Osteoblast (primary cell): ENCODE measurements around the gene NFE2L2. TPM values are rescaled to one million over a fixed set of nuclear protein-coding genes. Genes with fewer than 3 reads are reported as not detected.
A peak's percentile ranks its signal among the peaks of the same experiment; 100 is the strongest.

ENCODE experiments used
- DNase-seq: peaks from one replicate; pipeline ENCODE4 v3.0.0; 2011; ENCODE audit warnings: low spot score, mixed read lengths; ENCODE audit not compliant: insufficient read length; ENCODE audit errors: missing footprints
- H2AFZ ChIP-seq: 2 replicates; pipeline ENCODE4 v1.6.0; 2011; ENCODE audit warnings: mild to moderate bottlenecking, low read length
- H3K27ac ChIP-seq: 2 replicates; pipeline ENCODE4 v1.5.1; 2011; ENCODE audit warnings: mild to moderate bottlenecking, low read depth, low read length, moderate library complexity
- H3K27me3 ChIP-seq: 2 replicates; pipeline ENCODE4 v1.6.0; 2012; ENCODE audit warnings: mild to moderate bottlenecking, control low read depth, inconsistent platforms, low read length, moderate library complexity; ENCODE audit not compliant: insufficient read depth
- H3K36me3 ChIP-seq: 2 replicates; pipeline ENCODE4 v1.5.1; 2011; ENCODE audit warnings: mild to moderate bottlenecking, low read length, control low read depth, moderate library complexity; ENCODE audit not compliant: insufficient read depth
- H3K4me1 ChIP-seq: 2 replicates; pipeline ENCODE4 v1.5.1; 2011; ENCODE audit warnings: mild to moderate bottlenecking, low read length, control low read depth, moderate library complexity; ENCODE audit not compliant: insufficient read depth
- H3K4me2 ChIP-seq: 2 replicates; pipeline ENCODE4 v1.6.0; 2011; ENCODE audit warnings: mild to moderate bottlenecking, low read length; ENCODE audit not compliant: insufficient read depth
- H3K4me3 ChIP-seq: fragments of 200-600 bp; sonication (generic); 3 replicates; pipeline ENCODE4 v1.5.1; 2012; ENCODE audit warnings: mild to moderate bottlenecking, low read length, inconsistent platforms; ENCODE audit not compliant: insufficient read depth
- H3K79me2 ChIP-seq: 2 replicates; pipeline ENCODE4 v1.6.0; 2012; ENCODE audit warnings: mild to moderate bottlenecking, low read length, control low read depth, inconsistent platforms; ENCODE audit not compliant: insufficient read depth
- H3K9me3 ChIP-seq: 2 replicates; pipeline ENCODE4 v1.5.1; 2011; ENCODE audit warnings: low read depth, low read length, control low read depth
- H4K20me1 ChIP-seq: 2 replicates; pipeline ENCODE4 v1.6.0; 2012; ENCODE audit warnings: mild to moderate bottlenecking, low read length, control low read depth; ENCODE audit not compliant: insufficient read depth
- CTCF ChIP-seq: IDR thresholded peaks from 2 replicates; pipeline ENCODE4 v1.5.1; 2011; ENCODE audit warnings: mild to moderate bottlenecking, low read depth, low read length, moderate library complexity; ENCODE audit errors: extremely low read depth
- total RNA-seq: library from RNA; depleted of rRNA; stranded (reverse); fragments of >200 nt; gene quantifications from 2 replicates; pipeline ENCODE4 v1.2.3, GENCODE V29; 2012

Gene NFE2L2
- total RNA-seq, 1 donor: 91.9 TPM

- no peak for TF ChIP-seq CTCF
- peak; percentile 91 for DNase-seq
- Histone ChIP-seq H3K27me3 (no peaks in the 10 kb centered on the region), H3K36me3 (peaks cover 3% of the 10 kb centered on the region), H3K9me3 (no peaks in the 10 kb centered on the region), H3K4me3 (peak overlapping the region; percentile 52), H3K27ac (peak overlapping the region; percentile 97), H4K20me1 (peaks cover 55% of the 10 kb centered on the region), H2AFZ (no peak overlapping the region), H3K79me2 (peaks cover 97% of the 10 kb centered on the region), H3K4me2 (peak overlapping the region; percentile 76), H3K4me1 (peaks cover 66% of the 10 kb centered on the region)
These were observed 22.2 kb downstream of the NFE2L2 start for GRCh38 chr2:177242121-177242987.

- Histone ChIP-seq H3K4me1 (peaks cover 64% of the 10 kb centered on the region), H3K27ac (peak overlapping the region; percentile 97), H3K79me2 (peaks cover 97% of the 10 kb centered on the region), H3K4me2 (peak overlapping the region; percentile 76), H4K20me1 (peaks cover 54% of the 10 kb centered on the region), H2AFZ (no peak overlapping the region), H3K27me3 (no peaks in the 10 kb centered on the region), H3K9me3 (no peaks in the 10 kb centered on the region), H3K36me3 (peaks cover 3% of the 10 kb centered on the region), H3K4me3 (peak overlapping the region; percentile 52)
- DNase-seq: no peak
- TF ChIP-seq CTCF: no peak
These were observed 22.8 kb downstream of the NFE2L2 start for GRCh38 chr2:177241711-177242120.

GRCh38 chr2:177239932-177240630 lies 24.4 kb downstream of the NFE2L2 start:
- Histone ChIP-seq H3K4me2 (peak overlapping the region; percentile 76), H3K4me3 (no peak overlapping the region), H3K4me1 (peaks cover 52% of the 10 kb centered on the region), H3K27me3 (no peaks in the 10 kb centered on the region), H4K20me1 (peaks cover 63% of the 10 kb centered on the region), H2AFZ (no peak overlapping the region), H3K79me2 (peaks cover 98% of the 10 kb centered on the region), H3K9me3 (no peaks in the 10 kb centered on the region), H3K27ac (peak overlapping the region; percentile 97), H3K36me3 (peaks cover 3% of the 10 kb centered on the region)
- DNase-seq: peak; percentile 58
- no peak for TF ChIP-seq CTCF

GRCh38 chr2:177239053-177239452 lies 25.5 kb downstream of the NFE2L2 start:
- DNase-seq: no peak
- H3K27me3 ChIP-seq: no peaks in the 10 kb centered on the region
- no peak for TF ChIP-seq CTCF
- H3K4me1 ChIP-seq: peaks cover 42% of the 10 kb centered on the region
- H3K79me2 ChIP-seq: peaks cover 98% of the 10 kb centered on the region
- H3K27ac ChIP-seq: peak overlapping the region; percentile 97
- H3K36me3 ChIP-seq: peaks cover 10% of the 10 kb centered on the region
- H3K4me3 ChIP-seq: no peak overlapping the region
- no peak overlapping the region for H3K4me2 ChIP-seq
- H4K20me1 ChIP-seq: peaks cover 62% of the 10 kb centered on the region
- no peaks in the 10 kb centered on the region for H3K9me3 ChIP-seq
- no peak overlapping the region for H2AFZ ChIP-seq
